ENCODE results near the gene POMT1. TPM values are rescaled to one million over a fixed set of nuclear protein-coding genes. Genes with fewer than 3 reads are reported as not detected.

Gene POMT1
- total RNA-seq, 6 donors from 2014 or later, result 24.7 to 55.5 (median 27.2) TPM

- Histone ChIP-seq H3K36me3 (peaks cover 48 to 100% (median 90%) of the 10 kb centered on the region in 4 donors), H3K27me3 (no peaks in the 10 kb centered on the region), H3K4me1 (no peaks in the 10 kb centered on the region), H3K9me3 (no peaks in the 10 kb centered on the region), H3K4me3 (no peak overlapping the region), H3K27ac (no peak overlapping the region)
- TF ChIP-seq EP300 (IDR thresholded peaks at IDR 0.05), result no peak
- TF ChIP-seq POLR2A (IDR thresholded peaks at IDR 0.05), result no peak
- peak in 4 of 6 experiments; percentile 21 to 39 (median 28) for TF ChIP-seq CTCF (IDR thresholded peaks at IDR 0.05)
- 91 to 94% methylated on average over 34 to 40 of the region's 40 CpGs for WGBS, 2 donors
- peak in 1 of 2 donors; percentile 14 for ATAC-seq (ENCODE audit: low FRiP score in 2 of 2)
- peak in 1 of 2 donors; percentile 72 for DNase-seq
Measured at GRCh38 chr9:131475956-131476776, 26.6 kb upstream of the POMT1 start.

GRCh38 chr9:131476777-131477345, 25.9 kb upstream of the POMT1 start:
- peaks cover 53 to 100% (median 90%) of the 10 kb centered on the region in 4 donors for H3K36me3 ChIP-seq
- H3K27me3 ChIP-seq, result no peaks in the 10 kb centered on the region
- TF ChIP-seq CTCF (IDR thresholded peaks at IDR 0.05) (no peak), POLR2AphosphoS5 (IDR thresholded peaks at IDR 0.05) (no peak), EP300 (IDR thresholded peaks at IDR 0.05) (no peak), POLR2A (IDR thresholded peaks at IDR 0.05) (no peak)
- 93 to 94% methylated on average over 9 to 10 of the region's 18 CpGs for WGBS, 2 donors
- H3K4me3 ChIP-seq, result no peak overlapping the region
- H3K27ac ChIP-seq, result no peak overlapping the region
- H3K4me1 ChIP-seq, result no peaks in the 10 kb centered on the region
- H3K9me3 ChIP-seq, result no peaks in the 10 kb centered on the region
- DNase-seq, result no peak
- ATAC-seq (ENCODE audit: low FRiP score in 2 of 2), result no peak

- H3K9me3 ChIP-seq, result no peaks in the 10 kb centered on the region
- ATAC-seq (ENCODE audit: low FRiP score in 2 of 2) (no peak), DNase-seq (no peak)
- WGBS, 2 donors, result 83 to 100% methylated on average over 5 to 7 of the region's 11 CpGs
- H3K27me3 ChIP-seq, result no peaks in the 10 kb centered on the region
- H3K4me3 ChIP-seq, result no peak overlapping the region
- no peaks in the 10 kb centered on the region for H3K4me1 ChIP-seq
- H3K36me3 ChIP-seq, result peaks cover 57 to 100% (median 93%) of the 10 kb centered on the region in 4 donors
- no peak overlapping the region for H3K27ac ChIP-seq
- TF ChIP-seq POLR2A (IDR thresholded peaks at IDR 0.05) (no peak), POLR2AphosphoS5 (IDR thresholded peaks at IDR 0.05) (no peak), EP300 (IDR thresholded peaks at IDR 0.05) (no peak), CTCF (IDR thresholded peaks at IDR 0.05) (no peak)
Measured at GRCh38 chr9:131477367-131477766, 25.4 kb upstream of the POMT1 start.

GRCh38 chr9:131477816-131478419, 24.8 kb upstream of the POMT1 start:
- H3K36me3 ChIP-seq, result peaks cover 59 to 100% (median 92%) of the 10 kb centered on the region in 4 donors
- no peaks in the 10 kb centered on the region for H3K9me3 ChIP-seq
- DNase-seq (no peak), ATAC-seq (ENCODE audit: low FRiP score in 2 of 2) (no peak)
- H3K4me3 ChIP-seq, result no peak overlapping the region
- no peak overlapping the region for H3K27ac ChIP-seq
- TF ChIP-seq EP300 (IDR thresholded peaks at IDR 0.05), result no peak
- TF ChIP-seq POLR2AphosphoS5 (IDR thresholded peaks at IDR 0.05), result no peak
- no peak for TF ChIP-seq CTCF (IDR thresholded peaks at IDR 0.05)
- no peak for TF ChIP-seq POLR2A (IDR thresholded peaks at IDR 0.05)
- WGBS, 2 donors, result 89% methylated on average over 19 of the region's 19 CpGs
- no peaks in the 10 kb centered on the region for H3K27me3 ChIP-seq
- H3K4me1 ChIP-seq, result no peaks in the 10 kb centered on the region

Data from upper lobe of left lung (tissue), 6 donors.